Aorta (tissue), 5 donors: ENCODE measurements around the gene SLC25A23. TPM values are rescaled to one million over a fixed set of nuclear protein-coding genes. Genes with fewer than 3 reads are reported as not detected.

Source experiments
- ATAC-seq: fragments of 200-7000 bp; cut with Tn5 transposase; one replicate; pipeline ENCODE4 v1.9.1; 2022; ENCODE audit warnings: moderate library complexity; ENCODE audit not compliant: low FRiP score
- DNase-seq, 2 donors: peaks; one replicate each; pipeline ENCODE4 v3.0.0-alpha.2; 2020
- H3K27ac ChIP-seq, 2 donors: one replicate each; pipeline ENCODE4 v1.5.1; 2013; ENCODE audit warnings: low read length in 2 of 2, mild to moderate bottlenecking in 2 of 2, moderate library complexity in 2 of 2, control low read depth in 1 of 2, inconsistent platforms in 1 of 2, low read depth in 1 of 2
- H3K27me3 ChIP-seq, 2 donors: one replicate each; pipeline ENCODE4 v1.6.1; 2013; ENCODE audit warnings: control low read depth in 1 of 2, low read length in 1 of 2, mild to moderate bottlenecking in 1 of 2, moderate library complexity in 1 of 2; ENCODE audit not compliant: insufficient read depth in 2 of 2, control insufficient read depth in 1 of 2
- H3K36me3 ChIP-seq, 2 donors: one replicate each; pipeline ENCODE4 v1.6.1; 2013; ENCODE audit warnings: control low read depth in 1 of 2, low read length in 1 of 2, mild to moderate bottlenecking in 1 of 2; ENCODE audit not compliant: insufficient read depth in 2 of 2, control insufficient read depth in 1 of 2
- H3K4me1 ChIP-seq, 2 donors: one replicate each; pipeline ENCODE4 v1.6.1; 2013; ENCODE audit warnings: low read length in 2 of 2, control low read depth in 1 of 2, mild to moderate bottlenecking in 1 of 2, moderate library complexity in 1 of 2; ENCODE audit not compliant: insufficient read depth in 2 of 2, control insufficient read depth in 1 of 2
- H3K4me3 ChIP-seq, 2 donors: one replicate each; pipeline ENCODE4 v1.5.1; 2013; ENCODE audit warnings: low read length in 2 of 2, control low read depth in 1 of 2, mild to moderate bottlenecking in 1 of 2
- H3K9me3 ChIP-seq: one replicate; pipeline ENCODE4 v1.6.1; 2013; ENCODE audit warnings: mild to moderate bottlenecking, low read length; ENCODE audit not compliant: control insufficient read depth
- WGBS, 2 donors: extraction: QIAGEN DNeasy Blood & Tissue Kit; methylation state at CpG; one replicate each; pipeline ENCODE4 v1.1.7; 2013; 5-methylcytosine and 5-hydroxymethylcytosine counted together
- intact Hi-C, 2 donors: fragments of 100-400 bp; cut with DNase I; formaldehyde crosslinking; loops; one replicate each; pipeline versions ENCODE4 v1.14.2 to v1.15.0; 2022
- polyA plus RNA-seq, 2 donors: library from polyadenylated mRNA; stranded (reverse); fragments of 200-250 nt; gene quantifications; one replicate each; pipeline ENCODE4 v1.2.3, GENCODE V29; 2013
- total RNA-seq, 2 donors: library from RNA; stranded (reverse); fragmentation: NEBNext Ultra II Directional; extraction: Animal tissue kit (Norgen Biotek cat#: 25700); gene quantifications; one replicate each; pipeline ENCODE4 v1.2.1, GENCODE V29; 2021
- donor health status: healthy with polysubstance abuse.
- donor health status: Bipolar disorder and iron deficiency.
- donor health status: DM: no; HTN: no; CAD: no.
- donor health status: DM: no; HTN: no; CAD: no.
- donor health status: DM: yes; HTN: yes; CAD: no.

SLC25A23 gene
- total and polyA plus RNA-seq, 4 donors: 37.9 to 59.0 (median 50.5) TPM

GRCh38 chr19:6452223-6452614 is 7.4 kb downstream of the SLC25A23 start:
- ATAC-seq (no peak), DNase-seq (no peak)
- Histone ChIP-seq H3K4me3 (no peak overlapping the region), H3K27me3 (no peaks in the 10 kb centered on the region), H3K4me1 (no peaks in the 10 kb centered on the region), H3K36me3 (peaks cover 4 to 8% of the 10 kb centered on the region in 2 donors), H3K27ac (no peak overlapping the region), H3K9me3 (no peaks in the 10 kb centered on the region)
- 96 to 97% methylated on average over 19 of the region's 19 CpGs for WGBS, 2 donors
- intact Hi-C loops: no loop called here

DNA sequence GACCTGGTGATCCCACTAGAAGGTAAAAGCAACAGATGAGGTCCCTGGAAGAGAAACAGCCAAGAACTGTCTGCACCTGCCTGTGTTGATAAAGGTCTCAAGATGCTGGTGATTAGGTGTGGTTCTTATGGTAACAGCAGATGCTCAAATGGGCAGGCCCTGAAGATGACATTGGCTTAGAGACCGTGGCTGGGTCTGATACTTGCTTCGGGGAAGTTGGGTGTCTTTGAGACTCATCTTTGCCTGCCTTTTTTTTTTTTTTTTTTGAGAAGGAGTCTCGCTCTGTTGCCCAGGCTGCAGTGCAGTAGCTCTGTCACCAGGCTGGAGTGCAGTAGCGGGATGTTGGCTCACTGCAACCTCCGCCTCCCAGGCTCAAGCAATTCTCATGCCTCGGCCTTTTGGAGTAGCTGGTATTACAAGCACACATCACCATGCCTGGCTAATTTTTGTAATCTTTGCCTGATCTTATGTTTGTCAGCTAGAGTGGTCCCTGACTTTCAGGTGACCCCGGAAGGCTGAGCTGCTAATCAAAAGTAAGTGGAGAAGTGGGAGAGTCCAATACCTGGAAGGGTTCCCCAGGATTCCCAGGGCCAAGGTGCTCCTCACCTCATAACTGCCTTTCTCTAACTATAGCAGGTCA is 7.9 kb downstream of the SLC25A23 start:
- ATAC-seq: no peak

DNA sequence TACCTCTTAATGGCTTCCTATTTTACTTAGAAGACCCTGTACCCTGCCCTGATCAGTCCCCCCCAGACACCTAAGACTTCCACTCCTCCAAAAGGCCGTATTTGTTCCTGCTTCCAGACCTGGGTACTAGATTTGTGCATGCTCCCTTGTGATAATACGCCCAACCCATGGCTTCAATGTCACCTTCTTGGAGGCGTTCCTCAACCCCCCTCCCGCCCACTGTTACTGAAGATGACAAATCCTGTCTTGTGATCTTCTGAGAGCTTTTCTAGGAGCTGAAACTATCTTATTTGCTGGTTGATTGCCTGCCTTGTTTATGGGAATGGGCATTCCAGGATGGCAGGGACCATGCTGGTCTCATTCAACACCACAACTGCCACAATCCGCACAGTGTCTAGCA is 9.4 kb downstream of the SLC25A23 start:
- Histone ChIP-seq H3K36me3 (peaks cover 4 to 5% of the 10 kb centered on the region in 2 donors), H3K4me1 (no peaks in the 10 kb centered on the region), H3K27me3 (no peaks in the 10 kb centered on the region), H3K9me3 (no peaks in the 10 kb centered on the region), H3K27ac (no peak overlapping the region), H3K4me3 (no peak overlapping the region)
- no peak for DNase-seq
- intact Hi-C loops: no loop called here
- 96 to 99% methylated on average over 5 of the region's 5 CpGs for WGBS, 2 donors
- no peak for ATAC-seq

More for the DNA sequence above, 7.9 kb downstream of the SLC25A23 start:
- Histone ChIP-seq H3K27ac (no peak overlapping the region), H3K9me3 (no peaks in the 10 kb centered on the region), H3K36me3 (peaks cover 4 to 8% of the 10 kb centered on the region in 2 donors), H3K4me3 (no peak overlapping the region), H3K4me1 (no peaks in the 10 kb centered on the region), H3K27me3 (no peaks in the 10 kb centered on the region)
- 93 to 94% methylated on average over 7 of the region's 7 CpGs for WGBS, 2 donors
- no peak for DNase-seq
- intact Hi-C loops: no loop called here

- H3K27me3 ChIP-seq: no peaks in the 10 kb centered on the region
- DNase-seq (no peak), ATAC-seq (no peak)
- no peak overlapping the region for H3K27ac ChIP-seq
- H3K36me3 ChIP-seq: peaks cover 0 to 6% of the 10 kb centered on the region in 2 donors
- H3K4me1 ChIP-seq: no peaks in the 10 kb centered on the region
- no peak overlapping the region for H3K4me3 ChIP-seq
- no peaks in the 10 kb centered on the region for H3K9me3 ChIP-seq
- WGBS, 2 donors: 92 to 94% methylated on average over 3 of the region's 3 CpGs
- intact Hi-C loops: no loop called here
Observed at GRCh38 chr19:6448045-6448444, 11.5 kb downstream of the SLC25A23 start.

GRCh38 chr19:6446452-6446851 is 13.1 kb downstream of the SLC25A23 start:
- DNase-seq (no peak), ATAC-seq (no peak)
- WGBS, 2 donors: 94 to 95% methylated on average over 3 of the region's 3 CpGs
- Histone ChIP-seq H3K9me3 (no peaks in the 10 kb centered on the region), H3K27ac (no peak overlapping the region), H3K4me3 (no peak overlapping the region), H3K4me1 (no peaks in the 10 kb centered on the region), H3K27me3 (no peaks in the 10 kb centered on the region), H3K36me3 (peaks cover 0 to 4% of the 10 kb centered on the region in 2 donors)
- intact Hi-C loops: no loop called here

GRCh38 chr19:6443986-6444385 is 15.6 kb downstream of the SLC25A23 start:
- Histone ChIP-seq H3K27ac (no peak overlapping the region), H3K36me3 (peaks cover 0 to 4% of the 10 kb centered on the region in 2 donors), H3K27me3 (no peaks in the 10 kb centered on the region), H3K4me1 (no peaks in the 10 kb centered on the region), H3K4me3 (no peak overlapping the region), H3K9me3 (no peaks in the 10 kb centered on the region)
- 90 to 92% methylated on average over 13 of the region's 13 CpGs for WGBS, 2 donors
- DNase-seq (no peak), ATAC-seq (no peak)
- intact Hi-C loops: no loop called here

DNA sequence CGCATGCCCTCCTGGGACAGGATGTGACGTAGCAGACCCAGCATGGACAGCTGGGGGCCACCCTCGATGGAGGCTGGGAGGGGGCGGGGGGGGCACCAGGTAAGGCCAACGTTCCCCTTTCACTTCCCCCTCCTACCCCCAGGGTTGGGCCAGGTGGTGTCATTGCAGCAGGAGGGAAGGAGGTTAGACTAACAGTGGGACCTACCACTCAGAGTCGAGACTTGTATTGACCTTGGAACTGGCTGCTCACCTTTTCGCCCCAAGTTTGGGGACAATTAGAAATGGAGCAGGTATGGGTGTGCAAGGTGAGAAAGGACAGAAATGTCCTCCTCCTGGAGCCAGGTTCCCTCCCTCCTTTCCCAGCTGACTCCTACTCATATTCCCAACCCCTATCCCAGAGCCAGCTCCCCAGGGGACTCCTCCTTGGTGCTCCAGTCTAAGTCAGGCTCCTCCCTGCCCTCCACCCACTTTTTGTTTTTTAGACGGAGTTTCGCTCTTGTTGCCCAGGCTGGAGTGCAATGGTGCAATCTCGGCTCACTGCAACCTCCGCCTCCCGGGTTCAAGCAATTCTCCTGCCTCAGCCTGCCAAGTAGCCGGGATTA is 17.4 kb downstream of the SLC25A23 start:
- Histone ChIP-seq H3K27ac (no peak overlapping the region), H3K27me3 (no peaks in the 10 kb centered on the region), H3K4me3 (no peak overlapping the region), H3K9me3 (no peaks in the 10 kb centered on the region), H3K36me3 (peaks cover 0 to 2% of the 10 kb centered on the region in 2 donors), H3K4me1 (no peaks in the 10 kb centered on the region)
- DNase-seq (no peak), ATAC-seq (no peak)
- WGBS, 2 donors: 84 to 93% methylated on average over 13 of the region's 13 CpGs
- intact Hi-C loops: no loop called here

DNA sequence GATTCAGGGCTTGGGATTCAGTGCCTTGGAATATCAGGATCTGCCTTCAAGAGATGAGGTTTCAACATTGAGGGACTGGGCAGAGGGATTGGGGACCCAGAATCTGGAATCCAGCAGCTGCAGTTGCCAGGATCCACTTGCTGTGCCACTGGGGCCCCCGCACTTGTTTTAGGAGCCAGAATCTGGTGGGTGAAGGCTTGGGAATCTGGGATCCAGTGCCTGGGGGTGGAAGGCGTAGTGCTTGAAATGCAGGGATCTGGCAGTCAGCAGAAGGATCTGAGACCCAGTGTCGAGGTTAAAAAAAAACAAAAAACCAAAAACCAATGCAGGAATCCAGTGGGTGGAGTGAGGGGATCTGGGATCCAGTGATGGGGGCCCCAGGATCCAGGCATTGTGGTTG is 18.7 kb downstream of the SLC25A23 start:
- WGBS, 2 donors: 85 to 96% methylated on average over 3 of the region's 3 CpGs
- no peak for ATAC-seq

DNA sequence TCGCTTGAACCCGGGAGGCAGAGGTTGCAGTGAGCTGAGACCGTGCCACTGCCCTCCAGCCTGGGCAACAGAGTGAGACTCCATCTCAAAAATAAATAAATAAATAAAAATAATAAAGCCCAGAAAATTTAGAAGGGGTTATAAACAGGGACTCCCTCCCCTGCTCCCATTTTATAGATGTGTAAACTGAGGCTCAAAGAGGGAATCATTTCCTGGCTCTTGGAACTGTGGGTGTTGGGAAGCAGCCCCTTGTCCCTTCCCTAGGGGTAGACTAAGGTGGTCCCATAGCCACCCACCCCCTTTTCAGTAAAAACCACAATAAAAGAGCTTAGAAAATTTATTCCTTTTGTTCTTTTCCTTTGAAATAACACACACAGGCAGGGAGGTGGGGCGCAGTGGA is 19.8 kb downstream of the SLC25A23 start:
- H3K4me1 ChIP-seq: no peaks in the 10 kb centered on the region
- H3K27me3 ChIP-seq: no peaks in the 10 kb centered on the region
- H3K9me3 ChIP-seq: no peaks in the 10 kb centered on the region
- no peak overlapping the region for H3K4me3 ChIP-seq
- ATAC-seq (no peak), DNase-seq (no peak)
- H3K36me3 ChIP-seq: peaks cover 0 to 2% of the 10 kb centered on the region in 2 donors
- 83 to 85% methylated on average over 4 of the region's 4 CpGs for WGBS, 2 donors
- no peak overlapping the region for H3K27ac ChIP-seq
- intact Hi-C loops: no loop called here

More for the DNA sequence above, 18.7 kb downstream of the SLC25A23 start:
- intact Hi-C loops: no loop called here
- Histone ChIP-seq H3K27ac (no peak overlapping the region), H3K4me1 (no peaks in the 10 kb centered on the region), H3K36me3 (peaks cover 0 to 2% of the 10 kb centered on the region in 2 donors), H3K9me3 (no peaks in the 10 kb centered on the region), H3K4me3 (no peak overlapping the region), H3K27me3 (no peaks in the 10 kb centered on the region)
- no peak for DNase-seq
